HepG2 (cell line): ENCODE data around the gene CYSTM1. TPM values are rescaled to one million over a fixed set of nuclear protein-coding genes. Genes with fewer than 3 reads are reported as not detected.

Source experiments
- ATAC-seq: fragments of 200-7000 bp; cut with Tn5 transposase; 3 replicates; pipeline ENCODE4 v1.9.1; 2020; ENCODE audit warnings: mild to moderate bottlenecking, moderate library complexity
- BruUV-seq: library from RNA; stranded (reverse); fragments of 400-500 nt; replicated peaks from 2 replicates; lab custom pipeline; 2021; lab: Mats Ljungman, UMichigan
- CTCF ChIA-PET: fragments of 300-600 bp; formaldehyde crosslinking; extraction: SDS; loops from one replicate; lab custom pipeline; 2021; ENCODE audit warnings: low total read pairs, inconsistent platforms, low intra/inter-chr PET ratio; lab: Yijun Ruan, JAX
- POLR2A ChIA-PET: fragments of 350-600 bp; sonication (Branson Sonifier 250); formaldehyde crosslinking; loops from one replicate; lab custom pipeline; 2020; ENCODE audit warnings: antibody characterized with exemption, inconsistent platforms; lab: Yijun Ruan, JAX
- DNase-seq: peaks from one replicate; pipeline ENCODE4 v3.0.0-alpha.2; 2015; ENCODE audit warnings: low spot score
- FAIRE-seq: peaks from 3 replicates; lab custom pipeline; 2011; peaks lifted over from hg19 to GRCh38; lab: Jason Lieb, UNC
- H2AFZ ChIP-seq: one replicate; pipeline ENCODE4 v1.6.1; 2011; ENCODE audit warnings: low read length, inconsistent platforms
- H3K27ac ChIP-seq: fragments of 300-600 bp; 3 replicates; pipeline ENCODE4 v1.8.0; 2011; ENCODE audit warnings: mixed run types, mild to moderate bottlenecking, mixed read lengths, low read length, inconsistent platforms; ENCODE audit not compliant: insufficient read depth; ENCODE audit errors: extremely low read length
- H3K27me3 ChIP-seq, 2 experiments: fragments of 200-600 bp in 1 of 2; 2 replicates in 1 of 2; 3 replicates in 1 of 2; pipeline versions ENCODE4 v1.6.0 to v1.8.0; 2011; ENCODE audit warnings: low read length in 2 of 2, mild to moderate bottlenecking in 2 of 2, moderate library complexity in 2 of 2, inconsistent platforms in 1 of 2; ENCODE audit not compliant: insufficient read depth in 2 of 2, control insufficient read depth in 1 of 2
- H3K36me3 ChIP-seq, 2 experiments: fragments of 200-600 bp in 1 of 2; replicated peaks in 1 of 2; 2 replicates in 1 of 2; 3 replicates in 1 of 2; pipeline versions ENCODE4 v1.5.1 to v1.8.0; 2011; ENCODE audit warnings: low read length in 2 of 2, inconsistent platforms in 1 of 2; ENCODE audit not compliant: insufficient read depth in 2 of 2, control insufficient read depth in 1 of 2
- H3K4me1 ChIP-seq: 2 replicates; pipeline ENCODE4 v1.5.1; 2012; ENCODE audit warnings: low read length, inconsistent platforms; ENCODE audit not compliant: insufficient read depth
- H3K4me2 ChIP-seq: 2 replicates; pipeline ENCODE4 v1.6.0; 2011; ENCODE audit warnings: low read depth, low read length, inconsistent platforms
- H3K4me3 ChIP-seq, 3 experiments: fragments of 200-600 bp in 1 of 3; sonication (generic), shearing (Covaris generic) in 1 of 3; replicated peaks in 1 of 3; 2 replicates each; pipeline ENCODE4 v1.5.1; 2011 to 2016; ENCODE audit warnings: low read length in 3 of 3, inconsistent platforms in 2 of 3, low read depth in 2 of 3, mild to moderate bottlenecking in 2 of 3, control low read depth in 1 of 3, mixed read lengths in 1 of 3; ENCODE audit not compliant: insufficient read depth in 1 of 3
- H3K79me2 ChIP-seq: one replicate; pipeline ENCODE4 v1.6.1; 2011; ENCODE audit warnings: low read length, inconsistent platforms; ENCODE audit not compliant: insufficient read depth
- H3K9ac ChIP-seq: 2 replicates; pipeline ENCODE4 v1.6.0; 2011; ENCODE audit warnings: mild to moderate bottlenecking, low read depth, low read length, inconsistent platforms; ENCODE audit not compliant: insufficient read depth
- H3K9me3 ChIP-seq: 2 replicates; pipeline ENCODE4 v1.5.1; 2012; ENCODE audit warnings: mild to moderate bottlenecking, low read length
- H4K20me1 ChIP-seq: 2 replicates; pipeline ENCODE4 v1.6.0; 2011; ENCODE audit warnings: inconsistent platforms, mild to moderate bottlenecking, low read length, moderate library complexity; ENCODE audit not compliant: insufficient read depth
- ARNT ChIP-seq: fragments of 450-650 bp; IDR thresholded peaks from 2 replicates; pipeline ENCODE4 v1.6.1; 2017
- ELF3 ChIP-seq: IDR thresholded peaks from 2 replicates; pipeline ENCODE4 v1.6.1; 2016; ENCODE audit warnings: missing genetic modification reagents, missing compliant biosample characterization
- JDP2 ChIP-seq: sonication (generic); formaldehyde crosslinking; IDR thresholded peaks from 2 replicates; pipeline ENCODE4 v1.8.1; 2022; ENCODE audit warnings: missing genetic modification reagents, borderline replicate concordance
- MAX ChIP-seq: IDR thresholded peaks from 2 replicates; pipeline ENCODE4 v1.6.1; 2012; ENCODE audit warnings: inconsistent platforms
- SNAPC4 ChIP-seq: sonication (generic); formaldehyde crosslinking; IDR thresholded peaks from 2 replicates; pipeline ENCODE4 v1.4.0; 2020; ENCODE audit warnings: mild to moderate bottlenecking, missing genetic modification reagents
- ZNF776 ChIP-seq: sonication (generic); formaldehyde crosslinking; IDR thresholded peaks from 2 replicates; pipeline ENCODE4 v1.4.0; 2020; ENCODE audit warnings: mild to moderate bottlenecking, missing genetic modification reagents
- WGBS: methylation state at CpG from one replicate; pipeline ENCODE4 v1.1.6; 2017; ENCODE audit warnings: low lambda C conversion rate; 5-methylcytosine and 5-hydroxymethylcytosine counted together
- in situ Hi-C: cut with HindIII; loops from 2 replicates; pipeline ENCODE4 v1.10.0; 2017; ENCODE audit warnings: low pct_unique_long_range_greater_than_20kb; ENCODE audit not compliant: extremely low pct_ligation_motif_present
- intact Hi-C: fragments of 100-400 bp; cut with micrococcal nuclease; formaldehyde crosslinking; loops from one replicate; pipeline ENCODE4 v1.10.0; 2022; ENCODE audit not compliant: unreplicated experiment
- polyA plus RNA-seq, 8 experiments: library from polyadenylated mRNA; depleted of rRNA in 3 of 8; stranded (reverse) in 7 of 8; unstranded in 1 of 8; fragments of >200 nt; fragmentation: Illumina TruSeq in 4 of 8; extraction: Trizol in 4 of 8; gene quantifications; 2 replicates each; pipeline versions ENCODE4 v1.2.1 to v1.2.3, GENCODE V29; 2011 to 2016; ENCODE audit warnings: low read depth in 4 of 8, missing spikeins in 1 of 8, mixed read lengths in 1 of 8; ENCODE audit not compliant: insufficient read depth in 1 of 8
- total RNA-seq, 5 experiments: library from RNA; depleted of rRNA; stranded (reverse); fragments of >200 nt; fragmentation: Illumina TruSeq; extraction: Trizol; gene quantifications; 2 replicates each; pipeline ENCODE4 v1.2.3, GENCODE V29; 2016; ENCODE audit warnings: low read depth in 1 of 5

Gene CYSTM1
- total and polyA plus RNA-seq, 2 of the 13 experiments (the other 11 are each of a cell fraction or from before 2014, with no cell fraction given): 40.0 to 73.4 TPM

DNA sequence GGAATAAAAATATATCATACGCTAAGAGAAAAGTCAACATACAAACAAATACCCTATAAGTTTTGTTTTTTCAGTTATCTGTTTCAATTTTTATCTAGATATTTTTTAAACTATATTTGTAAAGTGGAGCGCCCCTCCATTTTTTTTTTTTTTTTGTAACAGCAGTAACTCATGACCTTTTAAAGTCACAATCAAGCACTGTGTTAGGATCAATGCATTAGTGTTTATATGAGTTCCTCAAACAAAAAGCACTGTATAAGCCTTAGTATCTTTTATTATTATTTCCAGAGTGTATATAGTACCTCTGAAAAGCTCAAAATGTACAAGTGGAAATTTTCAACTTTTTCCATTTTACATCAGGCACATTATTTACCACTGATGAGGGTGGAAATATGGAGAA lies 107.3 kb downstream of the CYSTM1 start:
- no peaks in the 10 kb centered on the region for H4K20me1 ChIP-seq
- H3K4me2 ChIP-seq: no peak overlapping the region
- peaks cover 46% of the 10 kb centered on the region for H3K79me2 ChIP-seq
- DNase-seq: no peak
- no peak overlapping the region for H3K27ac ChIP-seq
- WGBS: 97% methylated on average over 2 of the region's 2 CpGs
- no peak for ATAC-seq
- peaks cover 6 to 12% of the 10 kb centered on the region in 2 experiments; a peak in 4 of 5 replicates for H3K36me3 ChIP-seq
- no peaks in the 10 kb centered on the region for H3K9me3 ChIP-seq
- H3K9ac ChIP-seq: no peak overlapping the region
- no peak for FAIRE-seq
- H3K4me3 ChIP-seq: no peak overlapping the region
- no peaks in the 10 kb centered on the region for H3K27me3 ChIP-seq
- H2AFZ ChIP-seq: no peak overlapping the region
- CTCF ChIA-PET: no interaction called here
- no TSS peak for BruUV-seq
- in situ Hi-C loops: no loop called here
- no peak for TF ChIP-seq ELF3 (CRISPR knock-in tag)
- no peak for TF ChIP-seq ARNT
- TF ChIP-seq SNAPC4: no peak
- TF ChIP-seq MAX: no peak
- no peak for TF ChIP-seq JDP2 (CRISPR knock-in tag)
- TF ChIP-seq ZNF776: no peak
- intact Hi-C loops: no loop called here
- peaks cover 15% of the 10 kb centered on the region; the same call in 1 of the 2 replicates for H3K4me1 ChIP-seq
- POLR2A ChIA-PET: no interaction called here
